OCI-LY3 (cell line): ENCODE results near the gene TNS3.

ENCODE experiments used
- EZH2phosphoT487 ChIP-seq: fragments of 200-600 bp; shearing (Covaris generic); IDR thresholded peaks from 2 replicates; pipeline ENCODE4 v1.6.1; 2018; ENCODE audit warnings: antibody characterized with exemption, mixed run types, low read depth
- TF ChIP-seq, protein P1 (sequence below): fragments of 200-600, 300-600 bp; sonication (generic); IDR thresholded peaks from 2 replicates; pipeline ENCODE4 v1.5.1; 2014; ENCODE audit warnings: antibody characterized with exemption, low read length, low read depth

DNA sequence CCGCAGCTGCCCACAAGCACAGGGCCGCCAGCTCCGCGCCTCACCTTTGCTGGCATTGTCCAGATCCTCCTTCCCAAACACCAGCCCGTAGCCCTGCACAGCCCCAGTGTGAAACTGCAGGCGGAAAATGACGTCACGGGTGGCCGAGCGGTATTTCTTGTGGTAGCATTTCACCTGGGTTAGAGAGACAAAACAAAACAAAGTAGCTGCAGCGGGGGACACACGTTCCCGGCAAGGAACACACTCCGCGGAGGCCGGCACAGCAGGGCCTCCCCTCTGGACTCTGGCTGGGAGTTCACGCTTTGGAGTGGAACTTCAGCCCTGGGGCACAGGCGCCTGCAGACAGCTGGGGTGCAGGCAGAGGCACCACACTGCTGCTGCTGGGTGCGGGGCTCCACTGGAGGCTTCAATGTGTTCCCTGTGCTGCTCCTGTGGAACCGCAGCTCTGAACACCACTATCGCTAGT lies 181.1 kb downstream of the TNS3 start:
- no peak for TF ChIP-seq EZH2phosphoT487
- TF ChIP-seq, protein P1, sequence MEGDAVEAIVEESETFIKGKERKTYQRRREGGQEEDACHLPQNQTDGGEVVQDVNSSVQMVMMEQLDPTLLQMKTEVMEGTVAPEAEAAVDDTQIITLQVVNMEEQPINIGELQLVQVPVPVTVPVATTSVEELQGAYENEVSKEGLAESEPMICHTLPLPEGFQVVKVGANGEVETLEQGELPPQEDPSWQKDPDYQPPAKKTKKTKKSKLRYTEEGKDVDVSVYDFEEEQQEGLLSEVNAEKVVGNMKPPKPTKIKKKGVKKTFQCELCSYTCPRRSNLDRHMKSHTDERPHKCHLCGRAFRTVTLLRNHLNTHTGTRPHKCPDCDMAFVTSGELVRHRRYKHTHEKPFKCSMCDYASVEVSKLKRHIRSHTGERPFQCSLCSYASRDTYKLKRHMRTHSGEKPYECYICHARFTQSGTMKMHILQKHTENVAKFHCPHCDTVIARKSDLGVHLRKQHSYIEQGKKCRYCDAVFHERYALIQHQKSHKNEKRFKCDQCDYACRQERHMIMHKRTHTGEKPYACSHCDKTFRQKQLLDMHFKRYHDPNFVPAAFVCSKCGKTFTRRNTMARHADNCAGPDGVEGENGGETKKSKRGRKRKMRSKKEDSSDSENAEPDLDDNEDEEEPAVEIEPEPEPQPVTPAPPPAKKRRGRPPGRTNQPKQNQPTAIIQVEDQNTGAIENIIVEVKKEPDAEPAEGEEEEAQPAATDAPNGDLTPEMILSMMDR = no peak
